GM21529 (cell line): ENCODE data around the gene PDIA5.
A peak's percentile ranks its signal among the peaks of the same experiment; 100 is the strongest.
"Not testable (repeated sequence)": the region's sequence is repeated elsewhere in the genome, so short reads cannot be mapped to it uniquely, and the experiment has no call there.

Experiments used
- ATAC-seq: cut with Tn5 transposase; IDR thresholded peaks from one replicate; pipeline ENCODE4 v1.9.1; 2021; ENCODE audit not compliant: unreplicated experiment

PDIA5 gene

DNA sequence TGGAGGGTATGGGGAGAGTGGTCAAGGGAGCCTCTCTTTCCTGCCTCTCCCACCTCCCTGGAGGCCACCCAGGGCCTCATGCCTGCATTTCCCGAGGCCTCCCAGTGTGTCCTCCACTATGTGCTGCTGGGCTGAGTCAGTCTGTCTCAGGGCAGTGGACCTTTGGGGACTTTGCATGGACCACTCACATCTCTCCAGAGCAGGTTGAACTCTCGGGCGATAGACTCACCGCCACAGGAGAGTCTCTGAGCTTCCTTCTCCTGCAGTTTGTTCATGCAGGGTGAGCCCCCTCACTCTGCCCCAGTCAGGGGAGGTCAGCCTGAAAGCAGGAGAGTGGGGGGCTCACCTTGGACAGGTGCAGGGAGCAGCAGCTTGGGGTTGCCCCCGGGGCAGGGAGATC is 74.5 kb downstream of the PDIA5 start:
- ATAC-seq, result no peak

DNA sequence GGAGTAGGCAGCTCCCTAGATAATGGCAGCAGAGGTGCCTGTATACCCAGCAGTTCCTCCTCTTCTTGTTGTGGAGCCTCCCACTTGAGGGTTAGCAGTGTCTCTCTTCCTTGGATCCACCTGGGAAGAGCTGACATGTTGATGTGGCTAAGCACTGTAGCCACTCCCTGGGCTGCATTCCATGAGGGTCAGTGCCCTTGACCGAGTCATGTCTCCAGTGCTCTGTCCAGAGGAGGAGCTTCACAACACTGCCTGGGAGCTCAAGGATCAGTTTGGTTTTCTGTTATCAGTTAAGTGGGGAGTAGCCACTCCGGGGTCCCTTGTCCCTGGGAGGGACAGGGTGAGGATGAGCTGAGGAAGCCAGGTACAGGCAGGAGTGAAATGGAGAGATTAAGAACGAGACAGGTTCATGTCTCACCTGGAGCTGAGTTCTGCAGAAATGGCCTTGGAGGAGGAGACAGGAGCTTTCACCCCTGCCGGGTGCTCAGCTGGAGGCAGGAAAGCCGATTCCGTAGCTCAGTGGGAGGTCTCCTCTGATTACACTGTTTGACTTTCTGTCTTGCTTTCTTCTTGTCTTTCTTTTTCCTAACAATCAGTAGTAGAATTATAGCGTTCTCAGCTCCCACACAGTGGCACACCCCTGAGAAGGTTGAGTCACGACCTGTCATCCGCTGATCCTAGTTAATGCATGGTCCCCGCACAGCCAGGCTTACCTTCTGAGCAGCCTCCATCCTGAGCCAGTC is 77.0 kb downstream of the PDIA5 start:
- ATAC-seq, result no peak

- no peak for ATAC-seq
Measured at GRCh38 chr3:123147754-123148535, 81.1 kb downstream of the PDIA5 start.

GRCh38 chr3:123148772-123149171 is 81.9 kb downstream of the PDIA5 start:
- no peak for ATAC-seq

GRCh38 chr3:123149525-123149924 is 82.7 kb downstream of the PDIA5 start:
- ATAC-seq, result no peak

DNA sequence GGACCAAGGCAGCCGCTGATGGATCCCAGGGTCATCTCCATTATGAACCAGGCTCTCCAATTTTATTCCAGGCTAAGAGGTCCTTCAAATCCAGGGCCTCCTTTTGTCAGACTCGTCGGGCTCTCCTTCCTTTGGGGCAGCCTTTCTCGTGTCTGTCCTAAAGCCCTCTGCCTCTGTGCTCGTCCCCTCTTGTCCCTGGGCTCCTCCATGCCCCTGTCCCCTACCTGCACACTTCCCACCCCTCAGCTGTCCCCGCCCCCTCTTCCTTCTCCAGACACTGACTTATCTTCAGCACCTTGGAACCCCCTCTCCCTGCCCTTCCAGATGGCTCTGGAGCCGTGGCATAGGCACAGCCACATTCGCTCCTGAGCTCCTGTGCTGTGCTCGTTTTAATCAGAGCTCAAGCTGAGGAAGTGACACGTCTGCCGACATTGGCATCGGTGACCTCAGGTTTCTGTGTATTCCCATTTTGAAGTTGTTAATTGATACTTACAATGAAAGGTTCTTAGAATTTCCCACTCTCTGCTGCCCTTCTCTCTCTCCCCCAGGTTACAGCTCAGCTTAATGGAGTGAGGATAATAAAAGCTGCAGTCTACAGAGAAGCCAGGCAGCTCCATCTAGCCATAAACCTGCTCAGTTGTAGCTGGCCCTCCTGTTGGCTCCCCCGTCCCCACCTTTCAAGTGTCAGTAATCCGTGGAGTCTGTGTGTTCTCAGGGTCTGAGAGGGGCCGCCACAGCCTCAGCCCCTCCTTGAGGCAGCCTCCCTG is 83.8 kb downstream of the PDIA5 start:
- no peak for ATAC-seq

DNA sequence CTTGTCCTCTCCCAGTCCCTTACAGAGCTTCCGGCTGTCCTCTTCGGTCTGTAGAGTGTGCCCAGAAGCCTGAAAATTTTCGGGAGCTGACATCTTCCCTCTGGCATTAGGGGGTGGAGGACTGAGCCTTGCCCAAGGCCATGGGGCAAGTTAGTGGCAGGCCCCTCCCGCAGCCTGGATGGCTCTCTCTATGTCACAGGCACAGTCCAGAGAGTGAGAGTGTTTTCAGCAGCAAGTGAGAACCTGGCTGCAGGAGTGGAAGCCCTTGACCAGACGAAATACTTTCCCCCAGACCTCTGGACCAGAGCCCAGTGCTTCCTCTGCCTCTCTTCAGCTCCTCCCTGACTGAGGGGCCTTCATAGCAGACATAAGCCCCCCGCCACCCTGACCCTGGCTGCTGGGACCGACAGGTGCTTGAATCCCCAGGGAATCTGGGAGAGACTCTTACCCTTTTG is 84.5 kb downstream of the PDIA5 start:
- no peak for ATAC-seq

- not testable (repeated sequence) for ATAC-seq
Measured at GRCh38 chr3:123151853-123152420, 85.1 kb downstream of the PDIA5 start.

- ATAC-seq, result no peak
Measured at GRCh38 chr3:123152687-123153086, 85.9 kb downstream of the PDIA5 start.

DNA sequence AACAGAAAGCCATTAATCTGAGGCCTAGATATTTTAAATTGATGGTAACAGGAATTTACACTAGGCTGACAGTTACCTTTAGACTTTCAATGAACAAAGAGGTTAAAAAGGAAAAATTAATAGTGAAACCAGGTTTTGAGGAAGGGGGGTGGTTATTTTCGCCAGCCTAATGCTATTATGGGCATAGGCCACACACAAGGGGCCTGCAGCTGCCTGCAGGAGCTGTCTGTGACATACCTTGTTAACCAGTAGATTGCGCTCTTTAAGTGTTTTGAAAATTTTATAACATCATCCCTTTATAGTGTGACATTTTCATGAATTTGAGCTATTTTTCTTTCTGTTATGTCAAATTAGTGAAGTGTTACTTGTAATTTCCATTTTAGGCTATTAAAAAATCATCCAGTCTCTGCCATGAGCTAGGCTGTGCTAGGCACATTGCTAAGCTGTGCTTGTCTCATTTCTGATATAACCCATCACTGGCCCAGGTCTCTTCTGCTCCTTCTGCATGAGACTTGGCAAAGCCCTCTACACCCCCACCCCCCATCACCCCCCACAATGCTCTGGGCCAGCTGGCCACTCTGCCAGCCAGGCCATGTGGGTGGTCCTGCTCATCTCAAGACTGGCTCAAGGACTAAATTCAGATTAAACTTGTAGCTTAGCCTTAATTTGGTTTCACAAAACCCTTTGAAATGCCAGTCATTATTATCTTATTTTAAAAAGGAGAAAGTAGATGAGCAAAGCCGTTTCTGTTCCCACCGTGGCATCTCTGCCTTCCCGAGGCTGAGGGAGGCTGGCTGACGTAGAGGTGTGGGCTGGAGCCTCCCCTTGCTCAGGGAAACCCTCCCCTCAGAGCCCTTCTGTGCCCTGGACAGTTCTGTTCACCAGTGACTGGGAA is 86.5 kb downstream of the PDIA5 start:
- peak; percentile 43 for ATAC-seq

- ATAC-seq, result no peak
Measured at GRCh38 chr3:123154020-123154985, 87.5 kb downstream of the PDIA5 start.

GRCh38 chr3:123155471-123156011 is 88.7 kb downstream of the PDIA5 start:
- ATAC-seq, result no peak

- no peak for ATAC-seq
Measured at GRCh38 chr3:123156276-123156995, 89.6 kb downstream of the PDIA5 start.

- ATAC-seq, result no peak
Measured at GRCh38 chr3:123157209-123157597, 90.4 kb downstream of the PDIA5 start.

GRCh38 chr3:123157598-123158287 is 90.9 kb downstream of the PDIA5 start:
- ATAC-seq, result no peak

- ATAC-seq, result no peak
Measured at GRCh38 chr3:123158330-123158729, 91.5 kb downstream of the PDIA5 start.

GRCh38 chr3:123158899-123159390 is 92.1 kb downstream of the PDIA5 start:
- ATAC-seq, result no peak
